Measurements from ENCODE around the gene NKAIN4. TPM values are rescaled to one million over a fixed set of nuclear protein-coding genes. Genes with fewer than 3 reads are reported as not detected.

NKAIN4 gene
- total RNA-seq, 1 donor from 2014 or later, result not detected

GRCh38 chr20:63208346-63208909, 45.8 kb downstream of the NKAIN4 start:
- Histone ChIP-seq H3K4me1 (peaks cover 11% of the 10 kb centered on the region), H3K9me3 (no peaks in the 10 kb centered on the region), H3K36me3 (peaks cover 87% of the 10 kb centered on the region), H3K27me3 (no peaks in the 10 kb centered on the region), H3K4me3 (no peak overlapping the region), H3K27ac (no peak overlapping the region)
- intact Hi-C loops (cut with DNase I), result no loop called here
- ATAC-seq, result no peak
- DNase-seq, result no peak
- TF ChIP-seq, protein P1, sequence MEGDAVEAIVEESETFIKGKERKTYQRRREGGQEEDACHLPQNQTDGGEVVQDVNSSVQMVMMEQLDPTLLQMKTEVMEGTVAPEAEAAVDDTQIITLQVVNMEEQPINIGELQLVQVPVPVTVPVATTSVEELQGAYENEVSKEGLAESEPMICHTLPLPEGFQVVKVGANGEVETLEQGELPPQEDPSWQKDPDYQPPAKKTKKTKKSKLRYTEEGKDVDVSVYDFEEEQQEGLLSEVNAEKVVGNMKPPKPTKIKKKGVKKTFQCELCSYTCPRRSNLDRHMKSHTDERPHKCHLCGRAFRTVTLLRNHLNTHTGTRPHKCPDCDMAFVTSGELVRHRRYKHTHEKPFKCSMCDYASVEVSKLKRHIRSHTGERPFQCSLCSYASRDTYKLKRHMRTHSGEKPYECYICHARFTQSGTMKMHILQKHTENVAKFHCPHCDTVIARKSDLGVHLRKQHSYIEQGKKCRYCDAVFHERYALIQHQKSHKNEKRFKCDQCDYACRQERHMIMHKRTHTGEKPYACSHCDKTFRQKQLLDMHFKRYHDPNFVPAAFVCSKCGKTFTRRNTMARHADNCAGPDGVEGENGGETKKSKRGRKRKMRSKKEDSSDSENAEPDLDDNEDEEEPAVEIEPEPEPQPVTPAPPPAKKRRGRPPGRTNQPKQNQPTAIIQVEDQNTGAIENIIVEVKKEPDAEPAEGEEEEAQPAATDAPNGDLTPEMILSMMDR (IDR thresholded peaks at IDR 0.05), result no peak

GRCh38 chr20:63206878-63207277, 47.4 kb downstream of the NKAIN4 start:
- TF ChIP-seq, protein P1 (IDR thresholded peaks at IDR 0.05), result no peak
- intact Hi-C loops (cut with DNase I), result no loop called here
- no peak overlapping the region for H3K27ac ChIP-seq
- ATAC-seq (no peak), DNase-seq (no peak)
- H3K4me3 ChIP-seq, result no peak overlapping the region
- no peaks in the 10 kb centered on the region for H3K9me3 ChIP-seq
- H3K27me3 ChIP-seq, result no peaks in the 10 kb centered on the region
- no peaks in the 10 kb centered on the region for H3K4me1 ChIP-seq
- H3K36me3 ChIP-seq, result peaks cover 87% of the 10 kb centered on the region

DNA sequence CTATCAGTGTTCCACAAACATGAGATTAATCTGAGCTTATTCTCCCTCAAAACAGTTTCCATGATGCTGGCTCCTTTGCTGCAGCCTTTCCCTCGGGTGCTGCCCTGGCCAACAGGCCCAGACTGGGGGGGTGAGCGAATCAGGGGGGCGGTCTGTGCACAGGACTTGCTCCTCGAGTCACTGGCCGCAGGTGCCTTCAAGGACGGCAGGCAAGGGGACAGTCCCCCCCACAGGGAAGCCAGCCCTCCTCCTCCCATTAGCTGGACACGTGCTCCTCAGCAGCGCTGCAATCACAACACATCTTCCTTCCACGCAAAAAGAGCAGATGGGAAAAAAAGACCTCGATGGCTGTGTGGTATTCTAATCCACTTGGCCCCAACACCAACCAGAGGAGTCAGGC, 48.4 kb downstream of the NKAIN4 start:
- ATAC-seq (no peak), DNase-seq (no peak)
- Histone ChIP-seq H3K4me3 (no peak overlapping the region), H3K27me3 (no peaks in the 10 kb centered on the region), H3K27ac (no peak overlapping the region), H3K9me3 (no peaks in the 10 kb centered on the region), H3K36me3 (peaks cover 92% of the 10 kb centered on the region), H3K4me1 (no peaks in the 10 kb centered on the region)
- intact Hi-C loops (cut with DNase I), result no loop called here
- TF ChIP-seq, protein P1 (IDR thresholded peaks at IDR 0.05), result no peak

DNA sequence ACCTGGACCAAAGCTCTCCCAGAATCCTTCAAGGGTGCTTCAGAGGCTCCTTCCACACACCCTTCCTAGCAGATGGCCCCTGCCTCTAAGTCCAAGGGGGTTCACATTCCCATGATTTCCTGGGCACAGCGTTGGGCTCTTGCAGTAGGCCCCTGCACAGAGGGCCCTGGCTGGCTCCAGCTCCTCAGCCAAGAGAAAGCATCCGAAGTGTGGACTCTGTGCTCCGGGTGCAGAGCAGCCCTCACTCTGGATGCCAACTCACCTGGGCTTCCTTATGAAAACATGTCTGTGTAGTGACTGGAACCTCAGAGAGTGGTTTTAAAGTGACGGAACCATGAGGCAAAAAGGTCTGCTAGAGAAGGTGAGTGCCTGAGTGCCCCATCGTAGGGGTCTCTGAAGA, 49.9 kb downstream of the NKAIN4 start:
- peaks cover 80% of the 10 kb centered on the region for H3K36me3 ChIP-seq
- no peaks in the 10 kb centered on the region for H3K27me3 ChIP-seq
- H3K4me3 ChIP-seq, result no peak overlapping the region
- DNase-seq (no peak), ATAC-seq (no peak)
- H3K4me1 ChIP-seq, result no peaks in the 10 kb centered on the region
- no peak overlapping the region for H3K27ac ChIP-seq
- no peaks in the 10 kb centered on the region for H3K9me3 ChIP-seq
- TF ChIP-seq, protein P1 (IDR thresholded peaks at IDR 0.05), result no peak
- intact Hi-C loops (cut with DNase I), result no loop called here

- peaks cover 66% of the 10 kb centered on the region for H3K36me3 ChIP-seq
- H3K4me1 ChIP-seq, result peaks cover 6% of the 10 kb centered on the region
- peak; percentile 9 for ATAC-seq
Measured at GRCh38 chr20:63202811-63203526, 51.3 kb downstream of the NKAIN4 start.

More at GRCh38 chr20:63202811-63203526, 51.3 kb downstream of the NKAIN4 start:
- peak; percentile 54 for DNase-seq
- Histone ChIP-seq H3K27ac (no peak overlapping the region), H3K4me3 (no peak overlapping the region), H3K27me3 (no peaks in the 10 kb centered on the region), H3K9me3 (no peaks in the 10 kb centered on the region)
- TF ChIP-seq, protein P1 (IDR thresholded peaks at IDR 0.05), result no peak
- intact Hi-C loops (cut with DNase I), result no loop called here
